Common myeloid progenitor, CD34-positive (primary cell): ENCODE data around the gene DOP1A.

ENCODE experiments used
- CTCF ChIA-PET: fragments of 350-600 bp; sonication (Branson Sonifier 250); formaldehyde crosslinking; loops from one replicate; lab custom pipeline; 2021; ENCODE audit warnings: antibody characterized with exemption; lab: Charles Lee
- POLR2A ChIA-PET: fragments of 350-600 bp; sonication (Branson Sonifier 250); formaldehyde crosslinking; loops from one replicate; lab custom pipeline; 2021; ENCODE audit warnings: antibody characterized with exemption; lab: Charles Lee
- DNase-seq, 3 donors: peaks; one replicate each; pipeline versions ENCODE4 v3.0.0 to v3.0.0-alpha.2; 2013
- H3K27ac ChIP-seq, 2 experiments: 1 replicate in 1 of 2; 2 replicates in 1 of 2; pipeline ENCODE4 v1.7.0; 2013; ENCODE audit warnings: inconsistent platforms in 2 of 2, low read length in 2 of 2, mild to moderate bottlenecking in 2 of 2, low read depth in 1 of 2, moderate library complexity in 1 of 2; ENCODE audit not compliant: severe bottlenecking in 2 of 2, insufficient read depth in 1 of 2, poor library complexity in 1 of 2
- H3K27me3 ChIP-seq, 5 experiments: replicated peaks in 2 of 5; 1 replicate in 3 of 5; 2 replicates in 2 of 5; pipeline versions ENCODE4 v1.6.1 to v1.7.0; 2013; ENCODE audit warnings: low read length in 4 of 5, mild to moderate bottlenecking in 2 of 5, moderate library complexity in 2 of 5, inconsistent platforms in 1 of 5; ENCODE audit not compliant: insufficient read depth in 5 of 5, control insufficient read depth in 4 of 5
- H3K36me3 ChIP-seq, 4 experiments: 1 replicate in 2 of 4; 2 replicates in 2 of 4; pipeline versions ENCODE4 v1.6.1 to v1.7.0; 2013; ENCODE audit warnings: low read length in 3 of 4, control low read depth in 1 of 4, mild to moderate bottlenecking in 1 of 4; ENCODE audit not compliant: control insufficient read depth in 4 of 4, insufficient read depth in 4 of 4
- H3K4me1 ChIP-seq, 4 experiments: 1 replicate in 3 of 4; 2 replicates in 1 of 4; pipeline versions ENCODE4 v1.6.1 to v1.7.1; 2013; ENCODE audit warnings: low read length in 3 of 4, mild to moderate bottlenecking in 3 of 4, control low read depth in 1 of 4, inconsistent platforms in 1 of 4, moderate library complexity in 1 of 4; ENCODE audit not compliant: control insufficient read depth in 4 of 4, insufficient read depth in 4 of 4; ENCODE audit errors: control extremely low read depth in 1 of 4
- H3K4me3 ChIP-seq, 7 experiments: 1 replicate in 4 of 7; 2 replicates in 3 of 7; pipeline versions ENCODE4 v1.5.1 to v1.7.0; 2013; ENCODE audit warnings: mild to moderate bottlenecking in 7 of 7, low read length in 6 of 7, moderate library complexity in 6 of 7, inconsistent platforms in 2 of 7, low read depth in 2 of 7, control low read depth in 1 of 7; ENCODE audit not compliant: insufficient read depth in 4 of 7, control insufficient read depth in 1 of 7; ENCODE audit errors: extremely low read depth in 1 of 7
- H3K9me3 ChIP-seq, 5 experiments: 1 replicate in 4 of 5; 2 replicates in 1 of 5; pipeline versions ENCODE4 v1.6.1 to v1.7.1; 2013; ENCODE audit warnings: low read length in 4 of 5, mild to moderate bottlenecking in 2 of 5, inconsistent platforms in 1 of 5, low read depth in 1 of 5, moderate library complexity in 1 of 5; ENCODE audit not compliant: control insufficient read depth in 4 of 5, insufficient read depth in 2 of 5; ENCODE audit errors: control extremely low read depth in 1 of 5
- WGBS: methylation state at CpG from one replicate; pipeline ENCODE4 v1.1.5; 2013; ENCODE audit not compliant: insufficient coverage; 5-methylcytosine and 5-hydroxymethylcytosine counted together

Gene DOP1A

DNA sequence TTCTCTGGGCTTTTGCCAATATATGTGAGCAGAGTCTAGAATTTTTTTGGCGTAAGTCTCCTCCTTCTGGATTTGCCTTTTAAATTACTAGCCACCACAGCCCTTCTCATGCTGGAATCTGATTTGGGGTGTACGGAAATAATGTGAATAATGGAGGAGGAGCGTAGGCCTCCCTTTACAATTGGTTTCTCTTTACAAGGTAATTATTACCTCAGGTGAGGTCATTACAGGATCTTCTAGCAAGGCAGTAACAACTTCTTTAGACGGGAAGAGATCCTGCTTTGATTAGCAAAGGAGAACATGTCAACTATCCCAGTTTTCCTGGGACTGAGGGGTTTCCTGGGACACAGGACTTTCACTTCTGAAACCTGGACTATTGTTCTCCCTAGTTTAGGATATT lies 134.6 kb downstream of the DOP1A start:
- DNase-seq: no peak
- H3K4me3 ChIP-seq: no peak overlapping the region
- ChIA-PET POLR2A (no interaction called here), CTCF (interaction anchor here (1.4 kb wide), 1 partner anchor 9 kb away, joined by 3 read pairs; no protein-coding TSS in a partner anchor)
- H3K9me3 ChIP-seq: no peaks in the 10 kb centered on the region
- no peak overlapping the region for H3K27ac ChIP-seq
- no peaks in the 10 kb centered on the region for H3K27me3 ChIP-seq
- no peaks in the 10 kb centered on the region for H3K4me1 ChIP-seq
- 90% methylated on average over 1 of the region's 4 CpGs for WGBS
- H3K36me3 ChIP-seq: no peaks in the 10 kb centered on the region

DNA sequence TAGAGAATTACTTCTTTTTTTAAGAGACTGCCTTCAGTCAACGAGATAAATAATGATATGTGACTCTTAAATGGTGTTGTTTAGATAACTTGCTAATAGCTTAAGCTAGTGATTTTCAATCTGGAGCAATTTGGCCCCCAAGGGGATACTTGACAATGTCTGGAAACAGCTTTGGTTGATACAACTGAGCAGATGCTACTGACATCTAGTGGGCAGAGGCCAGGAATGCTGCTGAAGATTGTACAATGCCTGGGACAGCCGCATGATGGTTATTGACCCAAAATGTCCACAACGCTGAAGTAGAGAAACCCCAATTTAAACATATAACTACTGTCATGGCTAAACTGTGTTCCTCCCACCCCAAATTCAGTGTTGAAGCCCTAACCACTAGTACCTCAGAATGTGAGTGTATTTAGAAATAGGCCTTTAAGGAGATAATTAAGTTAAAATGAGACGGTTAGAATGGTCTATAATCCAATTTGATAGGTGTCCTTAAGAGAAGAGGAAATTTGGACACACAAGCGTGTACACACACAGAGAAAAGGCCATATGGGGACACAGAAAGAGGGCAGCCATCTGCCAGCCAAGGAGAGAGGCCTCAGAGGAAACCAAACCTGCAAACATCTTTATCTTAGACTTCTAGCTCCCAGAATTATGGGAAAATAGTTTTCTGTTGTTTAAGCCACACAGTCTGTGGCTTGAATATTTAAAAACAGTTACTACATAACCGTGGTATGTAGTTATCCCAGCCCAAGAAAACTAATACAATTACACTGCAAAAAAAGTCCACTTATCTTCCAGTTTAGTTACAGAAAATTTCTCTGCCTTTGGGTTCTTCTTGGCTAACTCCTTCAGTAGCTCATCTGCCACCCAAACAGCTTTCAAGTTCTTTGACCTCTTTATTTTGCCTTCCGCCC lies 147.9 kb downstream of the DOP1A start:
- WGBS: 14% methylated on average over 4 of the region's 7 CpGs
- ChIA-PET POLR2A (interaction anchor here (1.0 kb wide), 1 partner anchor 148 kb away, joined by 3 read pairs; the partner anchor contains the start of gene DOP1A), CTCF (interaction anchor here (0.6 to 12.0 kb wide), 23 partner anchors 8 to 967 kb away, joined by 3 to 162 read pairs (median 3); partner anchors contain the start of genes DOP1A, PRSS35, RWDD2A and UBE3D)
- Histone ChIP-seq H3K36me3 (peaks cover 0 to 6% (median 0%) of the 10 kb centered on the region in 4 experiments), H3K27me3 (peaks cover 0 to 2% (median 0%) of the 10 kb centered on the region in 5 experiments), H3K4me1 (no peaks in the 10 kb centered on the region), H3K27ac (no peak overlapping the region), H3K4me3 (no peak overlapping the region), H3K9me3 (no peaks in the 10 kb centered on the region)
- peak; percentile 71 to 82 (median 80) for DNase-seq

DNA sequence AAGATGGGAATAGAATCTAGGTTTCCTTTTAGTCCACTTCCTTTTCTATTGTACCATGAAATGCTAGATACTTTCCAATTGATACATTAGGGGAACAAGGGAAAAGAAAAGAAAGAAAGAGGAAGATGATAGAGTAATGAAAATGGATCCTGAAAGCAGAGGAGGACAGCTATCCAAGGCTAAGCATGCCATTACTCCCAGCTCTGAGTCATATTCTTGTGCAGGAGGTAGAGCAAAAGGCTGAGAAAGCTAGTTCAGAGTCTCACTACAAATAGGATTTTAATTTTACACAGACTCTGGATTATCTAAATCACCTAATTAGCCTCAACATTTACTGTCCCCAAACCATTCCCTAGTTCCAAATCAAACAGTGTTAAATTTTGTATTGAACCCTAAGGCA lies 149.3 kb downstream of the DOP1A start:
- CTCF ChIA-PET: interaction anchor here (0.8 to 12.0 kb wide), 10 partner anchors 9 to 302 kb away, joined by 3 to 162 read pairs (median 4); partner anchors contain the start of genes DOP1A, PRSS35 and UBE3D
- POLR2A ChIA-PET: no interaction called here
- Histone ChIP-seq H3K27me3 (peaks cover 0 to under 1% (median 0%) of the 10 kb centered on the region in 5 experiments), H3K36me3 (no peaks in the 10 kb centered on the region), H3K4me1 (no peaks in the 10 kb centered on the region), H3K4me3 (no peak overlapping the region), H3K9me3 (no peaks in the 10 kb centered on the region), H3K27ac (no peak overlapping the region)
- no peak for DNase-seq
